Loucy (cell line): ENCODE data around the gene GIN1.

Experiments
- EZH2phosphoT487 ChIP-seq: fragments of 200-600 bp; IDR thresholded peaks from 2 replicates; pipeline ENCODE4 v1.6.1; 2018; ENCODE audit warnings: antibody characterized with exemption, mild to moderate bottlenecking, moderate library complexity, borderline replicate concordance
- TF ChIP-seq, protein P1 (sequence below): fragments of 200-600 bp; sonication (generic); conservative IDR thresholded peaks from 2 replicates; pipeline ENCODE4 v1.5.1; 2014; ENCODE audit warnings: mild to moderate bottlenecking, antibody characterized with exemption, low read length

GRCh38 chr5:103098993-103099392, 20.9 kb downstream of the GIN1 start:
- TF ChIP-seq, protein P1, sequence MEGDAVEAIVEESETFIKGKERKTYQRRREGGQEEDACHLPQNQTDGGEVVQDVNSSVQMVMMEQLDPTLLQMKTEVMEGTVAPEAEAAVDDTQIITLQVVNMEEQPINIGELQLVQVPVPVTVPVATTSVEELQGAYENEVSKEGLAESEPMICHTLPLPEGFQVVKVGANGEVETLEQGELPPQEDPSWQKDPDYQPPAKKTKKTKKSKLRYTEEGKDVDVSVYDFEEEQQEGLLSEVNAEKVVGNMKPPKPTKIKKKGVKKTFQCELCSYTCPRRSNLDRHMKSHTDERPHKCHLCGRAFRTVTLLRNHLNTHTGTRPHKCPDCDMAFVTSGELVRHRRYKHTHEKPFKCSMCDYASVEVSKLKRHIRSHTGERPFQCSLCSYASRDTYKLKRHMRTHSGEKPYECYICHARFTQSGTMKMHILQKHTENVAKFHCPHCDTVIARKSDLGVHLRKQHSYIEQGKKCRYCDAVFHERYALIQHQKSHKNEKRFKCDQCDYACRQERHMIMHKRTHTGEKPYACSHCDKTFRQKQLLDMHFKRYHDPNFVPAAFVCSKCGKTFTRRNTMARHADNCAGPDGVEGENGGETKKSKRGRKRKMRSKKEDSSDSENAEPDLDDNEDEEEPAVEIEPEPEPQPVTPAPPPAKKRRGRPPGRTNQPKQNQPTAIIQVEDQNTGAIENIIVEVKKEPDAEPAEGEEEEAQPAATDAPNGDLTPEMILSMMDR, result no peak
- TF ChIP-seq EZH2phosphoT487, result no peak
